Endodermal cell (in vitro differentiated cells): ENCODE results near the gene AGAP2. TPM values are rescaled to one million over a fixed set of nuclear protein-coding genes. Genes with fewer than 3 reads are reported as not detected.
A peak's percentile ranks its signal among the peaks of the same experiment; 100 is the strongest.

Source experiments
- DNase-seq: peaks from one replicate; pipeline ENCODE4 v3.0.0-alpha.2; 2017
- H3K27ac ChIP-seq: 2 replicates; pipeline ENCODE4 v1.5.1; 2013; ENCODE audit warnings: mild to moderate bottlenecking, low read depth, low read length, moderate library complexity
- H3K27me3 ChIP-seq: 2 replicates; pipeline ENCODE4 v1.6.1; 2013; ENCODE audit warnings: mild to moderate bottlenecking, low read length, moderate library complexity; ENCODE audit not compliant: insufficient read depth, control insufficient read depth, poor library complexity, severe bottlenecking
- H3K36me3 ChIP-seq: 2 replicates; pipeline ENCODE4 v1.7.0; 2013; ENCODE audit warnings: mild to moderate bottlenecking, low read length, moderate library complexity; ENCODE audit not compliant: control insufficient read depth, insufficient read depth
- H3K4me1 ChIP-seq: one replicate; pipeline ENCODE4 v1.7.0; 2013; ENCODE audit warnings: low read length; ENCODE audit not compliant: control insufficient read depth, insufficient read depth
- H3K4me3 ChIP-seq: 2 replicates; pipeline ENCODE4 v1.5.1; 2013; ENCODE audit warnings: mild to moderate bottlenecking, low read length, moderate library complexity
- H3K9ac ChIP-seq: 2 replicates; pipeline ENCODE4 v1.6.1; 2013; ENCODE audit warnings: mild to moderate bottlenecking, low read length, moderate library complexity; ENCODE audit not compliant: poor library complexity, severe bottlenecking; ENCODE audit errors: extremely low read depth
- H3K9me3 ChIP-seq: 2 replicates; pipeline ENCODE4 v1.6.1; 2013; ENCODE audit warnings: mild to moderate bottlenecking, low read length, moderate library complexity; ENCODE audit not compliant: control insufficient read depth
- H3K27ac Mint-ChIP-seq: 2 replicates; pipeline ENCODE4 v1.8.0; 2020; ENCODE audit warnings: mixed read lengths
- H3K27me3 Mint-ChIP-seq: 2 replicates; pipeline ENCODE4 v1.8.0; 2021; ENCODE audit warnings: mild to moderate bottlenecking, mixed read lengths; ENCODE audit not compliant: insufficient read depth
- H3K36me3 Mint-ChIP-seq: 2 replicates; pipeline ENCODE4 v1.8.0; 2020; ENCODE audit warnings: low read depth, mixed read lengths
- H3K4me1 Mint-ChIP-seq: 2 replicates; pipeline ENCODE4 v1.8.0; 2020; ENCODE audit warnings: mixed read lengths
- H3K4me3 Mint-ChIP-seq: 2 replicates; pipeline ENCODE4 v1.8.0; 2020; ENCODE audit warnings: mild to moderate bottlenecking, moderate library complexity, mixed read lengths
- H3K9me3 Mint-ChIP-seq: 2 replicates; pipeline ENCODE4 v1.8.0; 2020; ENCODE audit warnings: mild to moderate bottlenecking, mixed read lengths
- WGBS, 2 experiments: methylation state at CpG; one replicate each; pipeline versions ENCODE4 v1.1.5 to v1.1.7; 2013; ENCODE audit warnings: missing lambda C conversion rate in 2 of 2, mixed read lengths in 1 of 2; ENCODE audit not compliant: insufficient coverage in 1 of 2, insufficient read length in 1 of 2; 5-methylcytosine and 5-hydroxymethylcytosine counted together
- total RNA-seq, 2 donors: library from RNA; stranded (reverse); fragmentation: NEBNext Ultra II Directional in 1 of 2; extraction: Animal tissue kit (Norgen Biotek cat#: 25700) in 1 of 2; gene quantifications; 2 replicates in 1 of 2; 3 replicates in 1 of 2; pipeline ENCODE4 v1.2.1, GENCODE V29; 2021
- TF ChIP-seq, protein P1 (sequence below): fragments of 200-600 bp; sonication (generic); conservative IDR thresholded peaks from 2 replicates; pipeline ENCODE4 v1.5.0; 2021; ENCODE audit warnings: antibody characterized with exemption, mild to moderate bottlenecking

The AGAP2 gene
- total RNA-seq, 2 donors from 2014 or later: 0.44 TPM; not detected in 1

DNA sequence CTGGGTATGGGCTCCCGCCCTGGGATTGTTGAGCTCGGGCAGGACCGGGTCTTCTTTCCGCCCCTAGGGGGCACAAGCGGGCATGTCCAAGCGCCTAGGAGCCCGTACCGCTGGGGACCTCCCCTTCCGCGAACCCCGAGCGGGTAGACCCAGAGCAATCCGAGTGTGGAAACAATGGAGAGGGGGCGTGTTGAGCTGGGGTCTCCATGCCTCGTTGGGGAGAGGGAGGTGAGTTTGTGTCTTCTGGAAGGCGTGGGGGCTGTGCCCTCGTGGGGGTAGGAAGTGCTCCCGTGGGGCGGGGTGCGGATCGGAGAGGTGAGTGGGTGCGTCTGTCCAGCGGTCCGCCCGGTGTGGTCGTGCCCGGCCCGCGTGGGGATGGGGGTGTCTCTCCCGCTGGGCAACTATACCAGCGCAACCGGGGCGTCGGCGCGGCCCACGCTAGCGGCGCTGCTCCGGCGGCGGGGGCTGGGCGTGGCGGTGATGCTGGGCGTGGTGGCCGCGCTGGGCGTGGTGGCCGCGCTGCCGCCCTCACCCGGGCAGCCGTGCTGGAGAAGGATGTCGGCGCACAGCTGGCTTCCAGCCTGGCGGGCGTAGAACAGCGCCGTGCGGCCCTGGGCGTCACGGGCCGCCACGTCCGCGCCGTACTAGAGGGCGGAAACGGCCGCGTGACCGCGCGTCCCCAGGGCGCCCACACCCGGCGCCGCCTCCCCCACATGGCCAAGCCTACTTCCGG is 12.2 kb downstream of the AGAP2 start:
- peak; percentile 97 for DNase-seq
- Histone ChIP-seq H3K27me3 (peaks cover 87% of the 10 kb centered on the region), H3K4me3 (peak overlapping the region; percentile 60), H3K36me3 (peaks cover 4% of the 10 kb centered on the region), H3K27ac (no peak overlapping the region), H3K4me1 (no peaks in the 10 kb centered on the region), H3K9me3 (no peaks in the 10 kb centered on the region), H3K9ac (no peak overlapping the region)
- Mint-ChIP-seq H3K4me1 (peaks cover 4% of the 10 kb centered on the region), H3K9me3 (peaks cover 2% of the 10 kb centered on the region), H3K27ac (no peak overlapping the region), H3K4me3 (peak overlapping the region; percentile 59), H3K27me3 (peaks cover 86% of the 10 kb centered on the region), H3K36me3 (peaks cover 9% of the 10 kb centered on the region)
- 2 to 3% methylated on average over 10 to 79 of the region's 79 CpGs for WGBS, 2 experiments
- TF ChIP-seq, protein P1, sequence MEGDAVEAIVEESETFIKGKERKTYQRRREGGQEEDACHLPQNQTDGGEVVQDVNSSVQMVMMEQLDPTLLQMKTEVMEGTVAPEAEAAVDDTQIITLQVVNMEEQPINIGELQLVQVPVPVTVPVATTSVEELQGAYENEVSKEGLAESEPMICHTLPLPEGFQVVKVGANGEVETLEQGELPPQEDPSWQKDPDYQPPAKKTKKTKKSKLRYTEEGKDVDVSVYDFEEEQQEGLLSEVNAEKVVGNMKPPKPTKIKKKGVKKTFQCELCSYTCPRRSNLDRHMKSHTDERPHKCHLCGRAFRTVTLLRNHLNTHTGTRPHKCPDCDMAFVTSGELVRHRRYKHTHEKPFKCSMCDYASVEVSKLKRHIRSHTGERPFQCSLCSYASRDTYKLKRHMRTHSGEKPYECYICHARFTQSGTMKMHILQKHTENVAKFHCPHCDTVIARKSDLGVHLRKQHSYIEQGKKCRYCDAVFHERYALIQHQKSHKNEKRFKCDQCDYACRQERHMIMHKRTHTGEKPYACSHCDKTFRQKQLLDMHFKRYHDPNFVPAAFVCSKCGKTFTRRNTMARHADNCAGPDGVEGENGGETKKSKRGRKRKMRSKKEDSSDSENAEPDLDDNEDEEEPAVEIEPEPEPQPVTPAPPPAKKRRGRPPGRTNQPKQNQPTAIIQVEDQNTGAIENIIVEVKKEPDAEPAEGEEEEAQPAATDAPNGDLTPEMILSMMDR: peak; percentile 89

- no peaks in the 10 kb centered on the region for H3K4me1 ChIP-seq
- H3K9ac ChIP-seq: no peak overlapping the region
- H3K4me3 Mint-ChIP-seq: peak overlapping the region; percentile 59
- H3K27ac Mint-ChIP-seq: no peak overlapping the region
- H3K9me3 Mint-ChIP-seq: peaks cover 2% of the 10 kb centered on the region
- no peak overlapping the region for H3K4me3 ChIP-seq
- H3K9me3 ChIP-seq: no peaks in the 10 kb centered on the region
- H3K27ac ChIP-seq: no peak overlapping the region
- H3K36me3 ChIP-seq: peaks cover 8% of the 10 kb centered on the region
- H3K27me3 Mint-ChIP-seq: peaks cover 81% of the 10 kb centered on the region
- H3K27me3 ChIP-seq: peaks cover 81% of the 10 kb centered on the region
- TF ChIP-seq, protein P1: no peak
- DNase-seq: no peak
- H3K4me1 Mint-ChIP-seq: peaks cover 4% of the 10 kb centered on the region
- 5% methylated on average over 10 of the region's 10 CpGs; no CpG with 5 or more reads in 1 of the 2 experiments for WGBS, 2 experiments
- H3K36me3 Mint-ChIP-seq: peaks cover 14% of the 10 kb centered on the region
These were observed 12.7 kb downstream of the AGAP2 start for GRCh38 chr12:57725851-57726150.

GRCh38 chr12:57724936-57725740 is 13.4 kb downstream of the AGAP2 start:
- H3K4me1 Mint-ChIP-seq: peaks cover 4% of the 10 kb centered on the region
- peak; percentile 42 for DNase-seq
- H3K27me3 Mint-ChIP-seq: peaks cover 74% of the 10 kb centered on the region
- H3K9ac ChIP-seq: no peak overlapping the region
- H3K36me3 ChIP-seq: peaks cover 8% of the 10 kb centered on the region
- H3K4me3 Mint-ChIP-seq: no peak overlapping the region
- H3K27ac ChIP-seq: no peak overlapping the region
- TF ChIP-seq, protein P1: no peak
- no peaks in the 10 kb centered on the region for H3K4me1 ChIP-seq
- WGBS, 2 experiments: 56 to 100% methylated on average over 1 to 5 of the region's 11 CpGs
- H3K9me3 ChIP-seq: no peaks in the 10 kb centered on the region
- peaks cover 20% of the 10 kb centered on the region for H3K36me3 Mint-ChIP-seq
- H3K27ac Mint-ChIP-seq: no peak overlapping the region
- no peak overlapping the region for H3K4me3 ChIP-seq
- peaks cover 75% of the 10 kb centered on the region for H3K27me3 ChIP-seq
- peaks cover 2% of the 10 kb centered on the region for H3K9me3 Mint-ChIP-seq
